IMR-90 (cell line): ENCODE measurements around the gene KHNYN. TPM values are rescaled to one million over a fixed set of nuclear protein-coding genes. Genes with fewer than 3 reads are reported as not detected.

Experiments
- ATAC-seq: fragments of 200-7000 bp; cut with Tn5 transposase; 2 replicates; pipeline ENCODE4 v1.9.1; 2020; ENCODE audit warnings: low read depth, mild to moderate bottlenecking, moderate library complexity
- BruUV-seq: library from RNA; stranded (reverse); fragments of 400-500 nt; replicated peaks from 2 replicates; lab custom pipeline; 2021; lab: Mats Ljungman, UMichigan
- CTCF ChIA-PET: fragments of 300-600 bp; formaldehyde crosslinking; extraction: SDS; loops from one replicate; lab custom pipeline; 2021; ENCODE audit warnings: antibody characterized with exemption; lab: Yijun Ruan, JAX
- POLR2A ChIA-PET: fragments of 300-600 bp; sonication (Branson Sonifier 250); formaldehyde crosslinking; loops from one replicate; lab custom pipeline; 2022; ENCODE audit warnings: antibody characterized with exemption; ENCODE audit not compliant: unreplicated experiment; lab: Charles Lee
- DNase-seq: peaks from one replicate; pipeline ENCODE4 v3.0.0; 2013
- H2AFZ ChIP-seq: replicated peaks from 2 replicates; pipeline ENCODE3; 2013; ENCODE audit warnings: low read length, mild to moderate bottlenecking; ENCODE audit not compliant: poor library complexity
- H2AK5ac ChIP-seq: 2 replicates; pipeline ENCODE4 v1.6.1; 2013; ENCODE audit warnings: low read depth, low read length, inconsistent platforms
- H2AK9ac ChIP-seq: replicated peaks from 2 replicates; pipeline ENCODE3; 2013; ENCODE audit warnings: mild to moderate bottlenecking, low read depth, low read length, moderate library complexity; ENCODE audit not compliant: poor library complexity
- H2BK120ac ChIP-seq: 2 replicates; pipeline ENCODE4 v1.6.1; 2013; ENCODE audit warnings: low read depth, low read length, inconsistent platforms
- H2BK15ac ChIP-seq: 3 replicates; pipeline ENCODE4 v1.6.1; 2013; ENCODE audit warnings: low read depth, low read length, inconsistent platforms
- H2BK20ac ChIP-seq: 2 replicates; pipeline ENCODE4 v1.6.1; 2013; ENCODE audit warnings: low read depth, mild to moderate bottlenecking, inconsistent platforms, low read length, moderate library complexity
- H2BK5ac ChIP-seq: 2 replicates; pipeline ENCODE4 v1.6.1; 2013; ENCODE audit warnings: mild to moderate bottlenecking, low read depth, low read length, inconsistent platforms; ENCODE audit not compliant: poor library complexity, severe bottlenecking
- H3K14ac ChIP-seq: replicated peaks from 2 replicates; pipeline ENCODE4 v1.6.1; 2013; ENCODE audit warnings: low read depth, low read length, inconsistent platforms
- H3K18ac ChIP-seq: 2 replicates; pipeline ENCODE4 v1.6.1; 2013; ENCODE audit warnings: low read depth, low read length, control low read depth
- H3K23ac ChIP-seq: 2 replicates; pipeline ENCODE4 v1.6.1; 2013; ENCODE audit warnings: low read depth, low read length, inconsistent platforms
- H3K27ac ChIP-seq: 2 replicates; pipeline ENCODE4 v1.5.1; 2013; ENCODE audit warnings: mild to moderate bottlenecking, control low read depth, low read length; ENCODE audit not compliant: insufficient read depth
- H3K27me3 ChIP-seq: 2 replicates; pipeline ENCODE4 v1.6.1; 2013; ENCODE audit warnings: low read length; ENCODE audit not compliant: control insufficient read depth, insufficient read depth
- H3K36me3 ChIP-seq: 2 replicates; pipeline ENCODE4 v1.6.1; 2013; ENCODE audit warnings: low read length, mixed read lengths; ENCODE audit not compliant: control insufficient read depth, insufficient read depth
- H3K4ac ChIP-seq: 2 replicates; pipeline ENCODE4 v1.6.1; 2013; ENCODE audit warnings: low read depth, low read length, inconsistent platforms
- H3K4me1 ChIP-seq: 2 replicates; pipeline ENCODE4 v1.6.1; 2013; ENCODE audit warnings: low read length, mixed read lengths; ENCODE audit not compliant: control insufficient read depth, insufficient read depth
- H3K4me2 ChIP-seq: 2 replicates; pipeline ENCODE4 v1.6.1; 2013; ENCODE audit warnings: low read depth, mild to moderate bottlenecking, control low read depth, low read length, moderate library complexity
- H3K4me3 ChIP-seq: 2 replicates; pipeline ENCODE4 v1.5.1; 2013; ENCODE audit warnings: low read depth, mild to moderate bottlenecking, control low read depth, low read length, moderate library complexity; ENCODE audit not compliant: insufficient read depth
- H3K56ac ChIP-seq: 2 replicates; pipeline ENCODE4 v1.6.1; 2013; ENCODE audit warnings: low read length, inconsistent platforms; ENCODE audit not compliant: insufficient read depth; ENCODE audit errors: extremely low read depth
- H3K79me1 ChIP-seq, 2 experiments: 2 replicates each; pipeline ENCODE4 v1.6.1; 2013; ENCODE audit warnings: low read length in 2 of 2, inconsistent platforms in 1 of 2, low read depth in 1 of 2
- H3K9ac ChIP-seq: 2 replicates; pipeline ENCODE4 v1.6.1; 2013; ENCODE audit warnings: low read depth, low read length, control low read depth
- H3K9me1 ChIP-seq: 2 replicates; pipeline ENCODE4 v1.6.1; 2013; ENCODE audit warnings: low read length, inconsistent platforms; ENCODE audit not compliant: insufficient read depth
- H3K9me3 ChIP-seq: 2 replicates; pipeline ENCODE4 v1.6.1; 2013; ENCODE audit warnings: low read length; ENCODE audit not compliant: control insufficient read depth, insufficient read depth
- H4K20me1 ChIP-seq: 2 replicates; pipeline ENCODE4 v1.6.1; 2013; ENCODE audit warnings: low read length, inconsistent platforms; ENCODE audit not compliant: insufficient read depth
- H4K5ac ChIP-seq: 2 replicates; pipeline ENCODE4 v1.6.1; 2013; ENCODE audit warnings: mild to moderate bottlenecking, low read depth, low read length, control low read depth
- H4K8ac ChIP-seq, 2 experiments: 2 replicates each; pipeline ENCODE4 v1.6.1; 2013; ENCODE audit warnings: low read depth in 2 of 2, low read length in 2 of 2, control low read depth in 1 of 2, inconsistent platforms in 1 of 2
- H4K91ac ChIP-seq: 2 replicates; pipeline ENCODE4 v1.6.1; 2013; ENCODE audit warnings: low read depth, low read length, inconsistent platforms; ENCODE audit not compliant: insufficient read depth
- BHLHE40 ChIP-seq: fragments of 150-350 bp; IDR thresholded peaks from 2 replicates; pipeline ENCODE4 v1.6.1; 2016; ENCODE audit warnings: mild to moderate bottlenecking, low read depth, low read length
- CEBPB ChIP-seq: IDR thresholded peaks from 2 replicates; pipeline ENCODE4 v1.6.1; 2012; ENCODE audit warnings: low read depth, low read length, improper control_type of control experiment
- CHD1 ChIP-seq: IDR thresholded peaks from 2 replicates; pipeline ENCODE4 v1.6.1; 2012; ENCODE audit warnings: low read depth, low read length, improper control_type of control experiment
- ELK1 ChIP-seq: fragments of 150-350 bp; IDR thresholded peaks from 2 replicates; pipeline ENCODE4 v1.6.1; 2016; ENCODE audit warnings: low read depth, mild to moderate bottlenecking, low read length, moderate library complexity, borderline replicate concordance
- FOS ChIP-seq: fragments of 150-350 bp; IDR thresholded peaks from 2 replicates; pipeline ENCODE4 v1.6.1; 2016; ENCODE audit warnings: low read depth, low read length
- MAFK ChIP-seq: IDR thresholded peaks from 2 replicates; pipeline ENCODE4 v1.6.1; 2012; ENCODE audit warnings: low read depth, low read length, improper control_type of control experiment
- MAZ ChIP-seq: IDR thresholded peaks from 2 replicates; pipeline ENCODE4 v1.6.1; 2012; ENCODE audit warnings: low read depth, mild to moderate bottlenecking, low read length, improper control_type of control experiment, moderate library complexity, borderline replicate concordance
- MXI1 ChIP-seq: IDR thresholded peaks from 2 replicates; pipeline ENCODE4 v1.6.1; 2012; ENCODE audit warnings: low read depth, mild to moderate bottlenecking, low read length, moderate library complexity, borderline replicate concordance
- NFE2L2 ChIP-seq: fragments of 150-350 bp; IDR thresholded peaks from 2 replicates; pipeline ENCODE4 v1.6.1; 2016; ENCODE audit warnings: low read depth, mild to moderate bottlenecking, low read length
- POLR2A ChIP-seq: IDR thresholded peaks from 2 replicates; pipeline ENCODE4 v1.6.1; 2012; ENCODE audit warnings: mild to moderate bottlenecking, low read depth, low read length
- RAD21 ChIP-seq: IDR thresholded peaks from 2 replicates; pipeline ENCODE4 v1.6.1; 2012; ENCODE audit warnings: low read length, improper control_type of control experiment
- RCOR1 ChIP-seq: IDR thresholded peaks from 2 replicates; pipeline ENCODE4 v1.6.1; 2012; ENCODE audit warnings: mild to moderate bottlenecking, low read length, improper control_type of control experiment; ENCODE audit not compliant: insufficient replicate concordance
- RFX5 ChIP-seq: IDR thresholded peaks from 2 replicates; pipeline ENCODE4 v1.8.0; 2012; ENCODE audit warnings: low read depth, mild to moderate bottlenecking, low read length, moderate library complexity
- SMC3 ChIP-seq: fragments of 150-350 bp; IDR thresholded peaks from 2 replicates; pipeline ENCODE4 v1.6.1; 2016; ENCODE audit warnings: low read depth, mild to moderate bottlenecking, antibody characterized with exemption, low read length, moderate library complexity
- USF2 ChIP-seq: fragments of 150-350 bp; IDR thresholded peaks from 2 replicates; pipeline ENCODE4 v1.6.1; 2017; ENCODE audit warnings: mild to moderate bottlenecking, antibody characterized with exemption, low read length, low read depth
- WGBS, 2 experiments: methylation state at CpG; one replicate each; pipeline versions ENCODE4 v1.1.5 to v1.1.7; 2013; ENCODE audit warnings: missing lambda C conversion rate in 2 of 2; ENCODE audit not compliant: insufficient read length in 1 of 2; ENCODE audit errors: extremely low coverage in 2 of 2; 5-methylcytosine and 5-hydroxymethylcytosine counted together
- dilution Hi-C: fragments of 300-500 bp; cut with HindIII; formaldehyde crosslinking; loops from one replicate; pipeline ENCODE4 v1.14.3; 2018; ENCODE audit warnings: low sequenced_read_pairs; ENCODE audit not compliant: unreplicated experiment
- in situ Hi-C: fragments of 300-500 bp; cut with MboI; formaldehyde crosslinking; loops from 3 replicates; pipeline ENCODE4 v1.14.3; 2019; ENCODE audit warnings: low sequenced_read_pairs, inconsistent platforms, mixed read lengths
- intact Hi-C: fragments of 100-400 bp; cut with micrococcal nuclease; formaldehyde crosslinking; loops from 2 replicates; pipeline ENCODE4 v1.10.0; 2022
- polyA plus RNA-seq, 3 experiments: library from polyadenylated mRNA; depleted of rRNA; stranded (reverse); fragments of >200 nt; gene quantifications; 2 replicates each; pipeline ENCODE4 v1.2.3, GENCODE V29; 2012; ENCODE audit warnings: low replicate concordance in 1 of 3
- total RNA-seq: library from RNA; depleted of rRNA; stranded (reverse); fragments of >200 nt; gene quantifications from 2 replicates; pipeline ENCODE4 v1.2.3, GENCODE V29; 2012

KHNYN gene
- total and polyA plus RNA-seq, 2 of the 4 experiments (the other 2 are of a cell fraction) = 18.9 to 24.4 TPM

- peak; percentile 99 for DNase-seq
- in situ Hi-C loops (loop anchor here (25.0 kb wide), 1 partner anchor 1130 kb away; the partner anchor contains the start of genes BCL2L2, PABPN1 and PPP1R3E), dilution Hi-C loops (no loop called here), intact Hi-C loops (no loop called here)
- H3K9me1 ChIP-seq = no peaks in the 10 kb centered on the region
- peak within 1 kb of the TSS; percentile 97 for H2AK9ac ChIP-seq
- peaks cover 28% of the 10 kb centered on the region for H3K36me3 ChIP-seq
- peak within 1 kb of the TSS; percentile 84 for H2AK5ac ChIP-seq
- H4K20me1 ChIP-seq = peaks cover 6% of the 10 kb centered on the region; the same call in 1 of the 2 replicates
- H3K4me1 ChIP-seq = peaks cover 2% of the 10 kb centered on the region
- peak within 1 kb of the TSS; percentile 93 for H3K56ac ChIP-seq
- H3K79me1 ChIP-seq = peaks cover 14 to 38% of the 10 kb centered on the region in 2 experiments; a peak in 3 of 4 replicates
- H3K27me3 ChIP-seq = no peaks in the 10 kb centered on the region
- peak within 1 kb of the TSS; percentile 80 for H3K18ac ChIP-seq
- H3K4me3 ChIP-seq = peak within 1 kb of the TSS; percentile 54
- no TSS peak for BruUV-seq
- H4K91ac ChIP-seq = peak within 1 kb of the TSS; percentile 97
- peak within 1 kb of the TSS; percentile 92 for H3K23ac ChIP-seq
- H3K27ac ChIP-seq = peak within 1 kb of the TSS; percentile 91
- peak within 1 kb of the TSS; percentile 97 for H3K4ac ChIP-seq
- H4K8ac ChIP-seq = peak within 1 kb of the TSS; percentile 95 to 99
- H2BK5ac ChIP-seq = peak within 1 kb of the TSS; percentile 90
- H4K5ac ChIP-seq = peak within 1 kb of the TSS; percentile 86
- peak within 1 kb of the TSS; percentile 87 for H3K9ac ChIP-seq
- H3K4me2 ChIP-seq = peak within 1 kb of the TSS; percentile 96
- no peak within 1 kb of the TSS for H2BK20ac ChIP-seq
- WGBS, 2 experiments = 0% methylated on average over 7 of the region's 52 CpGs; no CpG with 5 or more reads in 1 of the 2 experiments
- H2AFZ ChIP-seq = peak within 1 kb of the TSS; percentile 94
- peak within 1 kb of the TSS; percentile 96 for H3K14ac ChIP-seq
- peak; percentile 92 for ATAC-seq
- peak within 1 kb of the TSS; percentile 62 for H2BK120ac ChIP-seq
- H2BK15ac ChIP-seq = peak within 1 kb of the TSS; percentile 42; the same call in 1 of the 3 replicates
- CTCF ChIA-PET = interaction anchor here (0.5 to 2.0 kb wide), 8 partner anchors 11 to 297 kb away, joined by 3 to 12 read pairs (median 3); no protein-coding TSS in a partner anchor
- no peaks in the 10 kb centered on the region for H3K9me3 ChIP-seq
- POLR2A ChIA-PET = interaction anchor here (0.6 to 0.9 kb wide), 3 partner anchors 12 to 287 kb away, joined by 3 to 5 read pairs (median 3); partner anchors contain the start of genes CBLN3 and KHNYN
- TF ChIP-seq ELK1 (no peak), MAZ (peak; percentile 57; the same call in 1 of the 2 replicates), CEBPB (peak; percentile 83), POLR2A (peak; percentile 92), RAD21 (no peak; the same call in 1 of the 2 replicates), NFE2L2 (no peak), MXI1 (0 out of 2 replicates have a peak, but pooled peaks have one; percentile 20), BHLHE40 (no peak), RFX5 (no peak), FOS (no peak), SMC3 (no peak), CHD1 (peak; percentile 44; the same call in 1 of the 2 replicates), RCOR1 (no peak), MAFK (no peak), USF2 (peak; percentile 92)
Measured at GRCh38 chr14:24442240-24443052, 12.7 kb downstream of the KHNYN start, which contains the start of gene SDR39U1. Gene SDR39U1, minus strand, starts transcription at chr14:24442776. Its CDS starts 7 bp downstream, at chr14:24442769.
